WTC11 (cell line): ENCODE data around the gene TEN1. TPM values are rescaled to one million over a fixed set of nuclear protein-coding genes. Genes with fewer than 3 reads are reported as not detected.

Experiments
- ATAC-seq: fragments of 200-7000 bp; cut with Tn5 transposase; 2 replicates; pipeline ENCODE4 v1.10.0; 2021; ENCODE audit warnings: mild to moderate bottlenecking, moderate library complexity
- CTCF ChIA-PET: fragments of 300-600 bp; sonication (Branson Sonifier 250); formaldehyde crosslinking; loops from one replicate; lab custom pipeline; 2021; ENCODE audit warnings: antibody characterized with exemption; lab: Charles Lee
- POLR2A ChIA-PET: fragments of 350-600 bp; sonication (Branson Sonifier 250); formaldehyde crosslinking; loops from one replicate; lab custom pipeline; 2021; ENCODE audit warnings: antibody characterized with exemption; lab: Charles Lee
- DNase-seq: peaks from one replicate; pipeline ENCODE4 v3.0.0; 2021; ENCODE audit warnings: low spot score
- H3K27ac Mint-ChIP-seq: 2 replicates; pipeline ENCODE4 v1.8.0; 2021; ENCODE audit warnings: mixed read lengths
- H3K27me3 Mint-ChIP-seq: 2 replicates; pipeline ENCODE4 v1.8.0; 2021; ENCODE audit warnings: low read depth, mild to moderate bottlenecking, moderate library complexity, mixed read lengths
- H3K36me3 Mint-ChIP-seq: 2 replicates; pipeline ENCODE4 v1.8.0; 2021; ENCODE audit warnings: mixed read lengths
- H3K4me1 Mint-ChIP-seq: 2 replicates; pipeline ENCODE4 v1.8.0; 2022; ENCODE audit warnings: mixed read lengths
- H3K4me3 Mint-ChIP-seq: 2 replicates; pipeline ENCODE4 v1.8.0; 2021; ENCODE audit warnings: mild to moderate bottlenecking, moderate library complexity, mixed read lengths
- H3K9me3 Mint-ChIP-seq: 2 replicates; pipeline ENCODE4 v1.8.0; 2021; ENCODE audit warnings: mixed read lengths
- FOXK1 ChIP-seq: sonication (generic); formaldehyde crosslinking; IDR thresholded peaks from 2 replicates; pipeline ENCODE4 v1.8.0; 2022; ENCODE audit warnings: mild to moderate bottlenecking, moderate library complexity, missing genetic modification reagents
- GRHL2 ChIP-seq: fragments of 250-450 bp; sonication (Bioruptor Pico); IDR thresholded peaks from 2 replicates; pipeline ENCODE4 v1.8.0; 2022; ENCODE audit warnings: mild to moderate bottlenecking, moderate library complexity; ENCODE audit not compliant: insufficient replicate concordance, severe bottlenecking
- IRF1 ChIP-seq: sonication (generic); formaldehyde crosslinking; IDR thresholded peaks from 2 replicates; pipeline ENCODE4 v1.8.0; 2023; ENCODE audit warnings: missing genetic modification reagents
- JUN ChIP-seq: sonication (generic); formaldehyde crosslinking; IDR thresholded peaks from 2 replicates; pipeline ENCODE4 v1.8.0; 2023; ENCODE audit warnings: mild to moderate bottlenecking, missing genetic modification reagents
- MLX ChIP-seq: sonication (generic); formaldehyde crosslinking; IDR thresholded peaks from 2 replicates; pipeline ENCODE4 v1.8.1; 2023; ENCODE audit warnings: mild to moderate bottlenecking, missing genetic modification reagents, moderate library complexity
- PRDM15 ChIP-seq: sonication (generic); formaldehyde crosslinking; IDR thresholded peaks from 2 replicates; pipeline ENCODE4 v1.8.0; 2022; ENCODE audit warnings: missing genetic modification reagents
- PREB ChIP-seq: sonication (generic); formaldehyde crosslinking; IDR thresholded peaks from 2 replicates; pipeline ENCODE4 v1.8.1; 2022; ENCODE audit warnings: mild to moderate bottlenecking, missing genetic modification reagents, moderate library complexity, borderline replicate concordance
- SMAD3 ChIP-seq: sonication (generic); formaldehyde crosslinking; IDR thresholded peaks from 2 replicates; pipeline ENCODE4 v1.8.0; 2022; ENCODE audit warnings: missing genetic modification reagents, mild to moderate bottlenecking, borderline replicate concordance
- STAT6 ChIP-seq: sonication (generic); formaldehyde crosslinking; conservative IDR thresholded peaks from 2 replicates; pipeline ENCODE4 v1.8.1; 2023; ENCODE audit warnings: mild to moderate bottlenecking, low read depth, missing genetic modification reagents, moderate library complexity
- TCF7 ChIP-seq: sonication (generic); formaldehyde crosslinking; IDR thresholded peaks from 2 replicates; pipeline ENCODE4 v1.8.0; 2022; ENCODE audit warnings: mild to moderate bottlenecking, low read depth, missing genetic modification reagents, moderate library complexity
- TEAD1 ChIP-seq: sonication (generic); formaldehyde crosslinking; IDR thresholded peaks from 2 replicates; pipeline ENCODE4 v1.8.0; 2022; ENCODE audit warnings: mild to moderate bottlenecking, missing genetic modification reagents
- TEAD4 ChIP-seq: sonication (generic); formaldehyde crosslinking; IDR thresholded peaks from 2 replicates; pipeline ENCODE4 v1.8.0; 2022; ENCODE audit warnings: mild to moderate bottlenecking, missing genetic modification reagents
- TP53 ChIP-seq: sonication (generic); formaldehyde crosslinking; IDR thresholded peaks from 2 replicates; pipeline ENCODE4 v1.8.1; 2023; ENCODE audit warnings: mild to moderate bottlenecking, missing genetic modification reagents
- ZBTB21 ChIP-seq: sonication (generic); formaldehyde crosslinking; IDR thresholded peaks from 2 replicates; pipeline ENCODE4 v1.8.1; 2023; ENCODE audit warnings: mild to moderate bottlenecking, missing genetic modification reagents, borderline replicate concordance
- ZNF232 ChIP-seq: sonication (generic); formaldehyde crosslinking; IDR thresholded peaks from 2 replicates; pipeline ENCODE4 v1.8.0; 2022; ENCODE audit warnings: mild to moderate bottlenecking, missing genetic modification reagents
- ZNF263 ChIP-seq: sonication (generic); formaldehyde crosslinking; IDR thresholded peaks from 2 replicates; pipeline ENCODE4 v1.8.1; 2022; ENCODE audit warnings: low read depth, mild to moderate bottlenecking, moderate library complexity, missing genetic modification reagents
- total RNA-seq: library from RNA; stranded (reverse); gene quantifications from 3 replicates; pipeline ENCODE4 v1.2.3, GENCODE V29; 2021
- TF ChIP-seq, protein P1 (sequence below): sonication (generic); formaldehyde crosslinking; IDR thresholded peaks from 2 replicates; pipeline ENCODE4 v1.8.1; 2022; ENCODE audit warnings: mild to moderate bottlenecking, moderate library complexity, missing genetic modification reagents
- TF ChIP-seq, protein P2 (sequence below): sonication (generic); formaldehyde crosslinking; IDR thresholded peaks from 2 replicates; pipeline ENCODE4 v1.8.0; 2023; ENCODE audit warnings: missing genetic modification reagents, mild to moderate bottlenecking, borderline replicate concordance

TEN1 gene
- total RNA-seq, 1 experiment from 2014 or later = 15.6 TPM

- ChIA-PET CTCF (interaction anchor here (0.8 to 4.8 kb wide), 12 partner anchors 12 to 296 kb away, joined by 3 to 72 read pairs (median 6); partner anchors contain the start of genes ACOX1, MRPL38 and TEN1), POLR2A (interaction anchor here (0.6 kb wide), 1 partner anchor 13 kb away, joined by 3 read pairs; no protein-coding TSS in a partner anchor)
- DNase-seq (no peak), ATAC-seq (no peak)
- H3K9me3 Mint-ChIP-seq = no peaks in the 10 kb centered on the region
- 0 out of 2 replicates have a peak, but pooled peaks cover 5% of the 10 kb centered on the region for H3K4me1 Mint-ChIP-seq
- no peaks in the 10 kb centered on the region for H3K36me3 Mint-ChIP-seq
- no peak overlapping the region for H3K4me3 Mint-ChIP-seq
- TF ChIP-seq TEAD4 (CRISPR knock-in tag) (no peak), PRDM15 (CRISPR knock-in tag) (no peak), GRHL2 (CRISPR knock-in tag) (no peak), ZBTB21 (CRISPR knock-in tag) (no peak), JUN (CRISPR knock-in tag) (no peak), SMAD3 (CRISPR knock-in tag) (no peak), STAT6 (CRISPR knock-in tag) (no peak), ZNF232 (CRISPR knock-in tag) (no peak), TCF7 (CRISPR knock-in tag) (no peak), TP53 (CRISPR knock-in tag) (no peak), PREB (no peak), ZNF263 (no peak), FOXK1 (CRISPR knock-in tag) (no peak), TEAD1 (CRISPR knock-in tag) (no peak), IRF1 (no peak), MLX (CRISPR knock-in tag) (no peak)
- TF ChIP-seq, protein P1, sequence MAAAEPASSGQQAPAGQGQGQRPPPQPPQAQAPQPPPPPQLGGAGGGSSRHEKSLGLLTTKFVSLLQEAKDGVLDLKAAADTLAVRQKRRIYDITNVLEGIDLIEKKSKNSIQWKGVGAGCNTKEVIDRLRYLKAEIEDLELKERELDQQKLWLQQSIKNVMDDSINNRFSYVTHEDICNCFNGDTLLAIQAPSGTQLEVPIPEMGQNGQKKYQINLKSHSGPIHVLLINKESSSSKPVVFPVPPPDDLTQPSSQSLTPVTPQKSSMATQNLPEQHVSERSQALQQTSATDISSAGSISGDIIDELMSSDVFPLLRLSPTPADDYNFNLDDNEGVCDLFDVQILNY = no peak
- TF ChIP-seq, protein P2, sequence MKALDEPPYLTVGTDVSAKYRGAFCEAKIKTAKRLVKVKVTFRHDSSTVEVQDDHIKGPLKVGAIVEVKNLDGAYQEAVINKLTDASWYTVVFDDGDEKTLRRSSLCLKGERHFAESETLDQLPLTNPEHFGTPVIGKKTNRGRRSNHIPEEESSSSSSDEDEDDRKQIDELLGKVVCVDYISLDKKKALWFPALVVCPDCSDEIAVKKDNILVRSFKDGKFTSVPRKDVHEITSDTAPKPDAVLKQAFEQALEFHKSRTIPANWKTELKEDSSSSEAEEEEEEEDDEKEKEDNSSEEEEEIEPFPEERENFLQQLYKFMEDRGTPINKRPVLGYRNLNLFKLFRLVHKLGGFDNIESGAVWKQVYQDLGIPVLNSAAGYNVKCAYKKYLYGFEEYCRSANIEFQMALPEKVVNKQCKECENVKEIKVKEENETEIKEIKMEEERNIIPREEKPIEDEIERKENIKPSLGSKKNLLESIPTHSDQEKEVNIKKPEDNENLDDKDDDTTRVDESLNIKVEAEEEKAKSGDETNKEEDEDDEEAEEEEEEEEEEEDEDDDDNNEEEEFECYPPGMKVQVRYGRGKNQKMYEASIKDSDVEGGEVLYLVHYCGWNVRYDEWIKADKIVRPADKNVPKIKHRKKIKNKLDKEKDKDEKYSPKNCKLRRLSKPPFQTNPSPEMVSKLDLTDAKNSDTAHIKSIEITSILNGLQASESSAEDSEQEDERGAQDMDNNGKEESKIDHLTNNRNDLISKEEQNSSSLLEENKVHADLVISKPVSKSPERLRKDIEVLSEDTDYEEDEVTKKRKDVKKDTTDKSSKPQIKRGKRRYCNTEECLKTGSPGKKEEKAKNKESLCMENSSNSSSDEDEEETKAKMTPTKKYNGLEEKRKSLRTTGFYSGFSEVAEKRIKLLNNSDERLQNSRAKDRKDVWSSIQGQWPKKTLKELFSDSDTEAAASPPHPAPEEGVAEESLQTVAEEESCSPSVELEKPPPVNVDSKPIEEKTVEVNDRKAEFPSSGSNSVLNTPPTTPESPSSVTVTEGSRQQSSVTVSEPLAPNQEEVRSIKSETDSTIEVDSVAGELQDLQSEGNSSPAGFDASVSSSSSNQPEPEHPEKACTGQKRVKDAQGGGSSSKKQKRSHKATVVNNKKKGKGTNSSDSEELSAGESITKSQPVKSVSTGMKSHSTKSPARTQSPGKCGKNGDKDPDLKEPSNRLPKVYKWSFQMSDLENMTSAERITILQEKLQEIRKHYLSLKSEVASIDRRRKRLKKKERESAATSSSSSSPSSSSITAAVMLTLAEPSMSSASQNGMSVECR (CRISPR knock-in tag) = no peak
- TF ChIP-seq, all 79 proteins: peak for 0
- no peaks in the 10 kb centered on the region for H3K27me3 Mint-ChIP-seq
- no peak overlapping the region for H3K27ac Mint-ChIP-seq
Observed at GRCh38 chr17:76003915-76004314, 24.9 kb downstream of the TEN1 start.
